GM19372 (cell line): Measurements from ENCODE around the gene RNU6-1.

Source experiments
- ATAC-seq: cut with Tn5 transposase; IDR thresholded peaks from one replicate; pipeline ENCODE4 v1.9.1; 2021; ENCODE audit warnings: mild to moderate bottlenecking, low read depth, moderate library complexity; ENCODE audit not compliant: unreplicated experiment

RNU6-1 gene

DNA sequence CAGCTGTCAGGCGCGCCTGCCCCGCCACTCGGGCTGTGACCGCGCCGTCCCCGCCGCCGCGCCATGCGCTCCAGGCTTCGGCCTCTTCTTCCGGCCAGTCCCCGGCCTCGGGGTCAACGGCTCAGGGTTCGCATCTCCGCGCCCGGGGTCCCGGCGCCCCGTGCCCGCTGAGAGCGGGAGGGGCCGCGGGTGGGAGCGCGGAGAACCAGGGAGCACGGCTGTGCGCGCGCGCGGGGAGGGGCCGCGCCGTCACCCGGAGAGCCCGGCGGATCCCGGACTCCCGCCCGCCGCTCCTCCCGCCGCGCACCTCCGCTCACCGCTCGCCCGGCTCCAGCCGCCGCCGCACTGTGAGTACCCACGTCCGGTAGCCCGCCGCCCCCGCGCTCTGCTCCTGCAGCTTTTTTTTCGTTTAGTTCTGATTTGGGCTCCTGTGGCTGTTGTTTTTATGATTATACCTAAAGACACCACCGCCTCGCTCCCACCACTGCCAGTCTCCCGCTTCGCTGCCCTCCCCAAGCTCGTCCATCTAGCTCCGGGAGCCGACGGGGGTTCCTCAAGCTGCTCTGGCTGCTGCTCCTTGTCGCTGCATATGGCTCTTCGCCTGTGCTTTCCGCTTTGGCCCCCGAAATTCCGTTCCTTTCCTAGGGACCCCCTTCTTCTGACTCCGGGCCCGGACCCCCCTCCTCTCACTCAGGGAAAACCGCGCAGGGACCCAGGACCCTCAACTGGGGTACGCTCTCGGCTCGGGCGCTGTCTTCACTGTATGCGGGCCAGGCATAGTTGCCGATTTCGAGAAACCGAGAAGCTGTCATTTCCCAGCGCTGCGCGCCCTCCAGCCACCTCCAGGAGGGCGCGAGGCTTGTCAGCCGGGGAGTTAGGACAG lies 16.3 kb downstream of the RNU6-1 start:
- no peak for ATAC-seq

- ATAC-seq: no peak
These were observed 17.1 kb downstream of the RNU6-1 start for GRCh38 chr15:67822537-67823313.

- ATAC-seq: no peak
These were observed 17.9 kb downstream of the RNU6-1 start for GRCh38 chr15:67821784-67822440.

GRCh38 chr15:67820992-67821783 lies 18.7 kb downstream of the RNU6-1 start:
- no peak for ATAC-seq

GRCh38 chr15:67820122-67820991 lies 19.5 kb downstream of the RNU6-1 start:
- ATAC-seq: no peak

DNA sequence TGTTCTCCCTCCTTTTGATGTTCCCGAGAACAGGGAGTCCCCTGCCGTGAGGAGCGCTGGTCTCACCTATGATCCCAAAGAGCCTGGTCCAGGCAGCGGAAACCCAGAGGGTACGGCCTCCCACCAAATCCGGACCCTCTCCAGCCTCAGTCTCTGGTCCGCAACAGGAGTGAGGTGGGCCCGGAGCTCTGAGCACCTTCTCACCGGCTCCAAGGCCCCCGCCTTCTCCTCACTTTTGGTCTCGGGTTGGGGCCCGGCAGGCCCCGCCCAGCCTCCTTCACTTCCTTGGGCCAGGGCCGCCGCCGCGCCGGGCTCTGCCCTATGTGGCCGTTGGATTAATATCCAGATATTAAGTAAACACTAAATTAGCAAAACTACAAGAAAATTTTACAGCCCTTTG lies 20.2 kb downstream of the RNU6-1 start:
- no peak for ATAC-seq

DNA sequence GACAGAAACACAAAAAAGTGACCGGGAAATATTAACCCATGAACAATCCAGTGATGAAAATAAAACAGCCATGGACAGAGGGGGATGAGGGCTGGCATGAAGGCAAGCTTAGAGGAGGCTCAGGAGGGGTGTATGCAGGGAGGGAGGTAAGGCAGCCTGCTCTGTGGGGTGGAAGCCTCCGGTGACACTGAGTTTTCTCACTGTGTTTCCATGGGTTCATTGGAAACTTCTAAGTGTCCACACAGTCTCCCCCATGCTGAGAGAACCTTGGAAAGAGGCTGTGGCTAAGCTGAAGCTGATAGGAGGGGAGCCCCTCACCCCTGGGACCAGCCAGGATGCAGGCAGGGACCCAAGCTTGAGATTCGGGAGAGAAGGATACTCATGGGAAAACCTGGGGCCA lies 21.4 kb downstream of the RNU6-1 start:
- no peak for ATAC-seq

DNA sequence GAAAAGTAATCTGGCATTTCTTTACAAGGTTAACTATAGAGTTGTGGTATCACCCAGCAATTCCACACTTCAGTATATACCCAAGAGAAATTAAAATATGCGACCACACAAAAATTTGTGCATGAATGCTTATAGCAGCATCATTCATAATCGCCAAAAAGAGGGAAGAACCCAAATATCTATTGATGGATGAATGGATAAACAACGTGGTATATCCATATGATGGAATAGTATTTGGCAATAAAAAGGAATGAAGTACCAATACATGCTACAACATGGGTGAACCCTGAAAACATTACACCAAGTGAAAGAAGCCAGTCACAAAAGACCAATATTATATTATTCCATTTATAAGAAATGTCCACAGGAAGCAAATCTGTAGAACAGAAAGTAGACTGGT lies 23.2 kb downstream of the RNU6-1 start:
- no peak for ATAC-seq

GRCh38 chr15:67815036-67815592 lies 24.7 kb downstream of the RNU6-1 start:
- ATAC-seq: no peak

DNA sequence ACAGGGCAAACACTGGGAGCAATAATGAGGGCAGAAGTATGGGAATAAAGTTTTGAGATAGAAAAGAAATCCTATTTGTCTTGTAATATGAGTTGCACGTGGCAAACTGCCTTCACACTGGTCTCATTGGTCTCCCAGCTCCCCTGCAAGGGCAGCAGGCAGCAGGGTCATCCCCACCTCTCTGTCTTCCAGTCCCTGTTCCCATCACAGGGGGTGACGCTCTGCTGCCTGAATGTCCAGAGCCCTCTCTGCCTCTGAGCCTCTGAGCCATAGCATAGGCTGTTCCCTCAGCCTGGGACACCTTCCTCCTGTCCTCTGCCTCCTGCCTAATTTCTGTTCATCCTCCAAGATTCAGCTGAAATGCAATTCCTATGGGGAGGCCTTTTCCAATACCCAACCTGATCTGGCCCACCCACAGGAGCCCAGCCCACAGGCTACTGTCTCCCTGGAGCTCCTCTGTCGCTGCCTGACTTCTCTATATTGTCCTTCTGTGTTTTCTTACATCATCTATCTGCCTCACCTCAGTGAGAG lies 26.7 kb downstream of the RNU6-1 start:
- ATAC-seq: no peak

- no peak for ATAC-seq
These were observed 27.6 kb downstream of the RNU6-1 start for GRCh38 chr15:67812241-67812644.

GRCh38 chr15:67809866-67810265 lies 30.0 kb downstream of the RNU6-1 start:
- no peak for ATAC-seq

GRCh38 chr15:67809441-67809840 lies 30.4 kb downstream of the RNU6-1 start:
- no peak for ATAC-seq

DNA sequence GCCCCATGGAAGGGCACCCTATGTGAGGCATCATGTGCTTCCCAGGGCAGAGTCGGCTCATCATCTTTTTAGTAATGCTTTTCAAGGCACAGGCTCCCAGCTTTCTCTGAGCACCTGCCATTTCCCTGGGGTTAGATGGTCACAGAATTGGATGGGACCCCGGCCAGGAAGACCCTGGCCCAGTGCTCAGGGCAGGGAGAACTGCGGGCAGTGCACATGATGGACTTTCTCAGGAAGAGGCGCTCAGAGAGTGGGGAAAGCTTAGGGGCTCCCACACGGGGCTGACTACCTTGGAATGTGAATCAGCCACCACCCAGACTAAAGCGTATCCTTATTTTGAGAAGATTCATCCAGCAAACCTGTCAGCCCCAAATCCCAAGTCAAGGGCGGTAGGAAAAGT lies 31.0 kb downstream of the RNU6-1 start:
- ATAC-seq: no peak

DNA sequence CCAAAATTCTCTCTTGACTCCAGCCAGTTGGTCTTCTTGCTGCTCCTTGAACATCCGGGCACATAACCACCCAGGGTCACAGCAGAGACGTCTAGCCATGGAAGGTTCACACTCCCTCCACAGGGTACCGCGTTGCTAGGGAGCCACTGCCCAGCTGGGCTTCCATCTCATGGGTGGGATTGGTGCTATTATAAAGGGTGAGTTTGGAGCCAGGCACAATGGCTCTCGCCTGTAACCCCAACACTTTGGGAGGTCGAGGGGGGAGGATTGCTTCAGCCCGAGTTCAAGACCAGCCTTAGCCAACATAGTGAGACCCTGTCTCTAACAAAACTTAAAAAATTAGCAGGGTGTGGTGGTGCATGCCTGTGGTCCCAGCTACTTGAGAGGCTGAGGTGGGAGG lies 32.0 kb downstream of the RNU6-1 start:
- no peak for ATAC-seq

GRCh38 chr15:67807141-67807540 lies 32.7 kb downstream of the RNU6-1 start:
- no peak for ATAC-seq

DNA sequence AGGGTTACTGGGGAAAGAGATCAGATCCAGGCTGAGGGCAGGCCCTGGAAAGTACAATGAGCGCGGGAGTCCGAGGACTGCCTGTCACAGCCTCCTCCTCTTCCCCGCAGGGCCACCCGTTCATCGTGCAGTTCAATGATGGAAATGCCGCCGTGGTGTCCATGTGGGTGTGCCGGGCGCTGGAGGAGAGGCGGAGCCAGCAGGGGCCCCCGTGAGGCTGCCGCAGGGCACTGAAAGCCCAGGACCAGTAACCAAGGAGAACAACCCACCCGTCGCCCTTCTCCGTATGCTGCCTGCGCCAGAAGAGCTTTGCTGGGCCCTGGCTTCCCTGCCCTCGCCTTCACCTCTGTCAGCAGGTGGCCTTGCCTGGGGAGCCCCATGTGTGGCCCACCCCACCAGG lies 33.3 kb downstream of the RNU6-1 start:
- no peak for ATAC-seq

DNA sequence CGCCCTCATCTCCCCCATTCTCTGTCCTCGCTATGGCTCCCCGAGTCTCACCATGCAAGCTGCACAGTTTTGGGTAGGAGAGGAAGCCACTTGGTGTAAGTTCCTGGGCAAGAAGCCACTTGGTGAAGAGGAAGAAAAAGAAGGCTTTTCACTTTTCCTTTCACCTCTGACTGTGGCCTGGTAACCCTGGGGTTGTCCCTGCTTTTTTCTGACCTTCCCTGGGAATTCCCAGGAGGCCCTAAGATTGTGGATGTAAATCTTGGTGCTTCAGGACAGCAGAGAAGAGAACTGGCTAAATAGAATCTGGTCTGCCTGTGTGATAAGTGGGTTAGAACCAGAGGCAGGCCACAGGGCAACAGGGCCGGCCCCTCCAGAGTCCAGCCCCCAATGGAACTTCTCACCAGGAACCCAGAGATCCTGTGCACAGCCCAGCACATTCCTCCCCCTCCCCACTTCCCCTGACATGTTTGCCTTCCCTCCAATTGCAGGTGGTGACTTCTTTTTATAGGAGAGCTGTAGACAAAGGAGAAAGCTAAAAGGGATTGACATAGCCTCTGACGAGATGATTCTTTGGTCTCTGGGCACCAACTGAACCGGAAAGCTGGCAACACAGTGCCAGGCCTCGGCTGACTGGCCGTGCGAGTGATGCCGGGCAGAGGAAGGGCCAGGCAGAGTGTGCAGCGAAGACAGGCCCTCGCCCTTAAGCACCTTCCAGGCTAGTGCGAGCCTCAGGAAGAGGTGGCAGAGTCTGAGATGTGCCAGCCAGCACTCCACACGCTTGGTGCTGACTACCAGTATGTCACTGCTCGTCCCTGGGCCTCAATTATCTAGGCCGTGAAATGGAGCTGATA lies 34.0 kb downstream of the RNU6-1 start:
- ATAC-seq: no peak
